PC-3 (cell line): Measurements from ENCODE around the gene OR5H1.

Source experiments
- CTCF ChIP-seq: fragments of 300-600 bp; sonication (generic); conservative IDR thresholded peaks from 2 replicates; pipeline ENCODE4 v1.5.1; 2017; ENCODE audit warnings: antibody characterized with exemption, low read depth, mild to moderate bottlenecking, low read length
- EZH2 ChIP-seq: fragments of 300-600 bp; sonication (generic); IDR thresholded peaks from one replicate; pipeline ENCODE4 v1.6.1; 2017; ENCODE audit warnings: antibody characterized with exemption, mild to moderate bottlenecking, low read length; ENCODE audit not compliant: unreplicated experiment
- EZH2phosphoT487 ChIP-seq: fragments of 300-600 bp; sonication (generic); IDR thresholded peaks from 2 replicates; pipeline ENCODE4 v1.6.1; 2018; ENCODE audit warnings: mild to moderate bottlenecking, antibody characterized with exemption, low read length, borderline replicate concordance

GRCh38 chr3:98109807-98110549 is 20.5 kb upstream of the OR5H1 start:
- no peak for TF ChIP-seq CTCF
- TF ChIP-seq EZH2 = no peak
- no peak for TF ChIP-seq EZH2phosphoT487
